ENCODE results near the gene ANXA2.

GRCh38 chr15:60326343-60326742, 71.4 kb downstream of the ANXA2 start:
- no peak for TF ChIP-seq POLR2A (IDR thresholded peaks at IDR 0.05)
- TF ChIP-seq CTCF (IDR thresholded peaks at IDR 0.05) = no peak
- no peak for TF ChIP-seq POLR2AphosphoS5 (IDR thresholded peaks at IDR 0.05)
- TF ChIP-seq EP300 (IDR thresholded peaks at IDR 0.05; ENCODE audit: low read depth) = no peak

Data from transverse colon (tissue), 4 donors.